IMR-90 (cell line): Measurements from ENCODE around the gene TXNL4A.

ENCODE experiments used
- BHLHE40 ChIP-seq: fragments of 150-350 bp; IDR thresholded peaks from 2 replicates; pipeline ENCODE4 v1.6.1; 2016; ENCODE audit warnings: mild to moderate bottlenecking, low read depth, low read length
- CEBPB ChIP-seq: IDR thresholded peaks from 2 replicates; pipeline ENCODE4 v1.6.1; 2012; ENCODE audit warnings: low read depth, low read length, improper control_type of control experiment
- FOS ChIP-seq: fragments of 150-350 bp; IDR thresholded peaks from 2 replicates; pipeline ENCODE4 v1.6.1; 2016; ENCODE audit warnings: low read depth, low read length
- MAFK ChIP-seq: IDR thresholded peaks from 2 replicates; pipeline ENCODE4 v1.6.1; 2012; ENCODE audit warnings: low read depth, low read length, improper control_type of control experiment
- MAZ ChIP-seq: IDR thresholded peaks from 2 replicates; pipeline ENCODE4 v1.6.1; 2012; ENCODE audit warnings: low read depth, mild to moderate bottlenecking, low read length, improper control_type of control experiment, moderate library complexity, borderline replicate concordance
- MXI1 ChIP-seq: IDR thresholded peaks from 2 replicates; pipeline ENCODE4 v1.6.1; 2012; ENCODE audit warnings: low read depth, mild to moderate bottlenecking, low read length, moderate library complexity, borderline replicate concordance
- POLR2A ChIP-seq: IDR thresholded peaks from 2 replicates; pipeline ENCODE4 v1.6.1; 2012; ENCODE audit warnings: mild to moderate bottlenecking, low read depth, low read length
- RAD21 ChIP-seq: IDR thresholded peaks from 2 replicates; pipeline ENCODE4 v1.6.1; 2012; ENCODE audit warnings: low read length, improper control_type of control experiment
- RCOR1 ChIP-seq: IDR thresholded peaks from 2 replicates; pipeline ENCODE4 v1.6.1; 2012; ENCODE audit warnings: mild to moderate bottlenecking, low read length, improper control_type of control experiment; ENCODE audit not compliant: insufficient replicate concordance
- RFX5 ChIP-seq: IDR thresholded peaks from 2 replicates; pipeline ENCODE4 v1.8.0; 2012; ENCODE audit warnings: low read depth, mild to moderate bottlenecking, low read length, moderate library complexity
- SMC3 ChIP-seq: fragments of 150-350 bp; IDR thresholded peaks from 2 replicates; pipeline ENCODE4 v1.6.1; 2016; ENCODE audit warnings: low read depth, mild to moderate bottlenecking, antibody characterized with exemption, low read length, moderate library complexity
- USF2 ChIP-seq: fragments of 150-350 bp; IDR thresholded peaks from 2 replicates; pipeline ENCODE4 v1.6.1; 2017; ENCODE audit warnings: mild to moderate bottlenecking, antibody characterized with exemption, low read length, low read depth
- TF ChIP-seq, protein P1 (sequence below): conservative IDR thresholded peaks from 2 replicates; pipeline ENCODE4 v1.5.1; 2012; ENCODE audit warnings: mild to moderate bottlenecking, low read depth, low read length, improper control_type of control experiment

DNA sequence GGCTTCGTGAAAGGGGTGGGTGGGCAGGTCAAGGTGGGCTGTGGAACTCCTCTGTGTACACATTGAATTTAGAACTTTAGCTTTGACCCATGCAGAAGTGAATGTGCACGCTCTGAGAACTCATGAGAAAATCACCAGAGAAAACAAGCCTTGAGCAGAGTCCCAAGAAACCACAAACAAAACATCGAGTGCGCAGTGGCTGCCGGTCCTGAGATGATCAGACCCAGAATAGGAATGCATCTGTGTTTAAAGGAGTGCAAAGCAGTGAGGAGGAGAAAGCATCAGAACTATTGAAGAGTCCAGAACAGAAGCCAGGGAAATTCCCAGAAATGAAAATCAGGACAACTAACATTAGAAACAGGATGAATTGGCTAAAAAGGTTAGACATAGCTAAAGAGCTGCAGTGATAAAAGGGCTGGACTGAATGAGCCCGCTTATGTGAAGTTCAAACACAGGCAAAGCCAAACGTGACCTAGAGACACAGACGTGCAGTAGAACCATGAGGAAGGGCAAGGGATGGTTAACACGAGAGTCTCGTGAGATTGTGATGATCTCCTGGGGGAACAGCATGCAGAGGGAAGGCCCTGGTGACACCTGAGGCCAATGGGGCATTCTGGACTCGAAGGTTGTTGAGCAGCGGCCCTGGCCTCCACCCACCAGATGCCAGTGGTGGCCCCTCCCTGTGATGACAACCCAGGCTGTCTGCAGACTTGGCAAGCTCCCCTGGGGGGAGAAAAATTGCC is 16.4 kb upstream of the TXNL4A start:
- TF ChIP-seq, protein P1, sequence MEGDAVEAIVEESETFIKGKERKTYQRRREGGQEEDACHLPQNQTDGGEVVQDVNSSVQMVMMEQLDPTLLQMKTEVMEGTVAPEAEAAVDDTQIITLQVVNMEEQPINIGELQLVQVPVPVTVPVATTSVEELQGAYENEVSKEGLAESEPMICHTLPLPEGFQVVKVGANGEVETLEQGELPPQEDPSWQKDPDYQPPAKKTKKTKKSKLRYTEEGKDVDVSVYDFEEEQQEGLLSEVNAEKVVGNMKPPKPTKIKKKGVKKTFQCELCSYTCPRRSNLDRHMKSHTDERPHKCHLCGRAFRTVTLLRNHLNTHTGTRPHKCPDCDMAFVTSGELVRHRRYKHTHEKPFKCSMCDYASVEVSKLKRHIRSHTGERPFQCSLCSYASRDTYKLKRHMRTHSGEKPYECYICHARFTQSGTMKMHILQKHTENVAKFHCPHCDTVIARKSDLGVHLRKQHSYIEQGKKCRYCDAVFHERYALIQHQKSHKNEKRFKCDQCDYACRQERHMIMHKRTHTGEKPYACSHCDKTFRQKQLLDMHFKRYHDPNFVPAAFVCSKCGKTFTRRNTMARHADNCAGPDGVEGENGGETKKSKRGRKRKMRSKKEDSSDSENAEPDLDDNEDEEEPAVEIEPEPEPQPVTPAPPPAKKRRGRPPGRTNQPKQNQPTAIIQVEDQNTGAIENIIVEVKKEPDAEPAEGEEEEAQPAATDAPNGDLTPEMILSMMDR = no peak
- TF ChIP-seq POLR2A (no peak), FOS (no peak), RFX5 (no peak), MAFK (no peak), CEBPB (no peak), MAZ (no peak), USF2 (no peak), SMC3 (no peak), MXI1 (no peak), RAD21 (no peak), BHLHE40 (no peak), RCOR1 (no peak)
